NCI-H1930 (cell line): Measurements from ENCODE around the gene URB1.
"Not testable (repeated sequence)": the region's sequence is repeated elsewhere in the genome, so short reads cannot be mapped to it uniquely, and the experiment has no call there.

Experiments used
- DNase-seq, 2 experiments: peaks; one replicate each; lab custom pipeline; 2025; lab: John Stamatoyannopoulos, UW

The URB1 gene

DNA sequence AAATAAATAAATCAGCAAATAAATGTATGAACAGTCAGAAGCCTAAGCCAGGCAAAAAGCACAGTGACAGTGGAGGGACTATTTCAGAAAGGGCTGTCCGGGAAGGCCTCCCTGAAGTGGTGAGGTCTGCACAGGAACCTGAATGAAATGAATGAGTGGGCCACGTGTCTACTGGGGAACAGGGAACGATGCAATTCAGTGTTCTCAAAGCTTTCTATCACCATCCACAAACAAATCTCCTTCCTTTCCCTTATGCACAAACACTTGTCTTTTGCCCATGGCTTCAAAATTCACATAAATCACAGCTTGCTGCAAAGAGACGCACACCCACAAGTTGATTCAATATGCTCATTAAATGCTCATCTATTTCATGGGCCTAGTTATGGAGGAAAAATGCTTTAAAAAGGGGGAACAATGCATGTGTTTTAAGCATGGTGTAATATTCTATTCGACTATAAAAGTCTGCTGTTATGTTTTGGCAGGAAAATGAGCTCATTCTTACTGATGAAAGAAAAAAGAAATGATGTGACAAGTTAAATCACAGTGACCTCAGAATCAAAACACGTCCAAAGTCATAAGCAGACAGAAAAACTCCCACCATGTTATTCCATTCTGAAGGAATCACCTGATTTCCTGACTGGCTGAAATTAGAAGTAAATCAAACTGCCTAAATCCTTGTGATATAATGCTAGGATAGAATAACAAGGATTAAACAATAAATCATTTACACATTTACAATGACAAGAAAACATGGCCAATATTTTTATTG is 21.6 kb downstream of the URB1 start:
- DNase-seq, result no peak

DNA sequence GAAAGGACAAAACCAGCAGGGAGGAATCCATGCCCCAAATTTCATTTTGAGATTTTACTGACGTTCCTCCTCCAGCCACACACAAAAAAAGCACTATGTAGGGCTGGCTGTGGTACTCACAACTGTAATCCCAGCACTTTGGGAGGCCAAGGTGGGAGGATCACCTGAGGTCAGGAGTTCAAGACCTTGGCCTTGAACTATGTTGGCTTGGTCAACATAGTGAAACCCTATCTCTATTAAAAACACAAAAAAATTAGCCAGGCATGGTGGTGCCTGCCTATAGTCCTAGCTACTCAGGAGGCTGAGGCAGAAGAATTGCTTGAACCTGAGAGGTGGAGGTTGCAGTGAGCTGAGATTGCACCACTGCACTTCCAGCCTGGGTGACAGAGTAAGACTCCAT is 23.9 kb downstream of the URB1 start:
- not testable (repeated sequence) for DNase-seq

- no peak for DNase-seq
Measured at GRCh38 chr21:32368386-32368785, 24.4 kb downstream of the URB1 start.

GRCh38 chr21:32367158-32367557 is 25.7 kb downstream of the URB1 start:
- no peak for DNase-seq

DNA sequence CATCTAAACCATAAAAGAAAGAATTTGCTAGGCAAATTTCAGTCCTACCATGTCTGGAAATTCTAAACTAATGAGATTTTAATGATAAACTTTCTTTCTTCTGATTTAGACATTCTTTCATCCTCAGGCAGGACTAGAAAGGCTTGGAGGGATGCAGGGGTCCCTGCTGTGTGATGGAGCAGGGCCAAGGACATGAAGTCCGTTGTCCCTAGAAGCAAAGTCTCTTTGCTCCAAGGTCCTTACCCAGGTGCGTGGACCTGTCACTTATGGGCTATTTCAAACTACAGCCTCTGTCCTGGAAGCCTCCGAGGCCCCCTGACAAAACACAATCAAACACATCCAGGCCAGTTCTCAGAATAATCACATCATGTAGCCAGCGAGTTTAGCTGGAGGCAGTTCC is 26.6 kb downstream of the URB1 start:
- no peak for DNase-seq

DNA sequence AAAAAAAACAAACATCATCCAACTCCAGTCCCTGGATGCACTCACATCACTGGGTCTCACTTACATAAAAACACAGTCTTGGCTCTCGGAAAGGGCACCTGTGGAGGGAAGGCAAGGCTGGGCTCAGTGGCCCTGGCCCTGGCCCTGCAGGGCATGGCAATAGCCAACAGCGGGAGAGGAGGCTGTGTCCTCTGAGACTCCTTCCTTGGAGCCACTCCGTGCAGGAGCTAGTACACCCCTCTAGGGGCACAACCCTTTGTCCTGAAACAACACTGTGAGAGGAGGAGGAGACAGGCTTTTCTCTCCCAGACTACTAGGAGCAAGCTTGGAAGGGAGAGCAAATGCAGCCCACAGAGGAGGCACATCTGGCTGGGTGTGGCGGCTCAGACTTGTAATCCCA is 28.0 kb downstream of the URB1 start:
- no peak for DNase-seq

GRCh38 chr21:32364387-32364786 is 28.4 kb downstream of the URB1 start:
- no peak for DNase-seq

DNA sequence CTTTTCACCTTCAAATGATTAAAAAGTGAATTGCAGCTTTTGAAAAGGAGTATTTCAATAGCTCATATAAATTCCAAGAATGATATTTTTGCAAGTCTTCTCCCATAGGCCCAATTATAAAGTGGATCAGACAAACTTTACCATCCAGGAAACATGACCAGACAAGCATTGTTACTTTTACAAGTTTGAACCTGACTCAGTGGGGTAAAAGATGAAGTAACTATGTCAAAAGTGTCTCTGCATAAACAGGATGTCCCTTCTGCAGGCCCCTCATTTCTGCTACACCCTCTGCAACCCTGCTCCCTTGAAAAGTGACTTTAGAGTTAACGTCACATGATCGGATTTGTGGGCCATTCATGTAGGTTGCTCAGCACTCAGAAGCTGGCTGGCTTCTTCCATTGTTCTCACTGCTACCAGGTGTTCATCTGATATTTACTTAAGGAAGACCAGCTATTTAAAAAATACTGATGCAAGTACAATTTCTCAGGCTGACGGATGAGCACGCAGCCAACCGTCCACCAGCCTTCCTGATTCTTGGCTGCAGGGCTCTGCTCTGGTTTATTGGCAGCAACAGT is 32.3 kb downstream of the URB1 start:
- no peak for DNase-seq

DNA sequence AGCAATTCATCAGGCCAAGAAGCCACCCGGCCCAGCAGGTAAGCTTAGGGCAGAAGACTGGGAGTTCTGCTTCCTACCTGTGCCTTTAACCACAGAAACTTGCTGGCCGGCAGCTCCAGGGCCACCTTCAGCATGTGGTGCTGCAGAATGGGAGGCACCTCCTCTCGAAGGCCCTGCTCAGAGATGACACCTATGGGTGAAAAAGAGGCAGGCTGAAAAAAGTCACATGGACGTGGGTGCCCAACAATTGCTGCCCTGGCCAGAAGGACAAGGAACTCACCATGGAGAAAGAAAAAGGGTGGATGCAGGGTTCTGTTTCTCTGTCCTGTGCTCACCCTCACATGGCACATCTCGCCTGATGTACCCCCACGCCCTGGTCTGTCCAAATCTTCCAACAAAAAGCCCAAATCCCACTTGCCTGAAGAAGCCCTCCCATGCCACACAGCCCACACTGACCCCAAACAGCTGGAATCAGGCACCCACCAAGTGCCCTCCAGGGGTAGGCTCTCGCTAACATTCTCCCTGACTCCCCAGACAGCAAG is 33.0 kb downstream of the URB1 start:
- DNase-seq, result no peak

GRCh38 chr21:32356874-32357395 is 35.9 kb downstream of the URB1 start:
- no peak for DNase-seq

- no peak for DNase-seq
Measured at GRCh38 chr21:32353002-32353711, 39.7 kb downstream of the URB1 start.

GRCh38 chr21:32352526-32352925 is 40.3 kb downstream of the URB1 start:
- no peak for DNase-seq

DNA sequence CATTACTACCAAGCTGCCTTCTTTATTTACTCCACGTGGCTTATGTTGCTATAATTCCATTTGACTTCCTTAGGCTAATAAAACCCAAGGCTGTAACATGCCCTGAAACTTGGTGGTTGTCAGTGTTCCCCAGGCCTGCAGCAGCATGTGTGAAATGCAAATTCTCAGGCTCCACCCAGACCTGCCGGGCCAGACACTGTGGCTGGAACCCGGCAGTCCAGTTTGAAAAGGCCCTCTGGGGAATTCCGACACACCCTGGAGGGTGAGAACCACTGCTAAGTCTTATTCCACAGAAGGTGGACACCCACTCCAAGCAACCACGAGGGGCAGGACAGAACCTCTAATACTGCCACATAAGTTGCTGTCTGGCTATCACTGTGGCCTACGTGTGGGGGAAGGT is 41.4 kb downstream of the URB1 start:
- DNase-seq, result no peak

- DNase-seq, result no peak
Measured at GRCh38 chr21:32350981-32351380, 41.8 kb downstream of the URB1 start.

DNA sequence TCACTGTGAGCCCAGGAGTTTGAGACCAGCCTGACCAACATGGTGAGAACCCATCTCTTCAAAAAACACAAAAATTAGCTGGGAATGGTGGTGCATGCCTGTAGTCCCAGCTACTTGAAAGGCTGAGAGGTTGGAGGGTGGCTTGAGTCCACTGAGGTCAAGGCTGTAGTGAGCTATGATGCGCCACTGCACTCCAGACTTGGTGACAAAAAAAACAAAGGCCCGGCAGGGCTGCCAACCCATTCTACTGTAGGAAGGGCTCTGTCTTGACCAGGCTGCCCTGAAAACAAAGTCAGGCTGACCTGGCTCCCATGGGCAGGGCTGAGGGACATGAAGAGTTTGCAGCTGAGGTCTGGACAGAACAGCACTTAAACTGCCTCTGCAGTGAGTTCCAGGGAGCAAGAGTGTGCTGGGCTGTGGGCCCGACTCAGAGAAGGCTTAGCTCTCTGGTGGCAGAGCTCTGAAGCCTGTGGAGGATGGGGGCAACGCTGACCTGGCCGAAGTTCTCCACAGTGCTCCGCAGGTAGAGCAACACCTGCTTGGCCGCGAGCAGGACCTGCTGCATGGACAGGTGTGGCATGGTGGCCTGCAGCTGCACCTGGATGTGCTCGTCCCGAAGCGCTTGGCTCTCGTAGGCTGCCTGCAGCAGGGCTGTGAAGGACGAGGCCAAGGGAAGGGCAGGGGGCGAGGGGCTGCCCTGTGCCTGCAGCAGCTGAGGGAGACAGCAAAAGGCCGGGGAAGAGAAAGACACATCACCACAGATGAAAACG is 42.4 kb downstream of the URB1 start:
- DNase-seq, result no peak

- DNase-seq, result no peak
Measured at GRCh38 chr21:32349333-32349944, 43.4 kb downstream of the URB1 start.

DNA sequence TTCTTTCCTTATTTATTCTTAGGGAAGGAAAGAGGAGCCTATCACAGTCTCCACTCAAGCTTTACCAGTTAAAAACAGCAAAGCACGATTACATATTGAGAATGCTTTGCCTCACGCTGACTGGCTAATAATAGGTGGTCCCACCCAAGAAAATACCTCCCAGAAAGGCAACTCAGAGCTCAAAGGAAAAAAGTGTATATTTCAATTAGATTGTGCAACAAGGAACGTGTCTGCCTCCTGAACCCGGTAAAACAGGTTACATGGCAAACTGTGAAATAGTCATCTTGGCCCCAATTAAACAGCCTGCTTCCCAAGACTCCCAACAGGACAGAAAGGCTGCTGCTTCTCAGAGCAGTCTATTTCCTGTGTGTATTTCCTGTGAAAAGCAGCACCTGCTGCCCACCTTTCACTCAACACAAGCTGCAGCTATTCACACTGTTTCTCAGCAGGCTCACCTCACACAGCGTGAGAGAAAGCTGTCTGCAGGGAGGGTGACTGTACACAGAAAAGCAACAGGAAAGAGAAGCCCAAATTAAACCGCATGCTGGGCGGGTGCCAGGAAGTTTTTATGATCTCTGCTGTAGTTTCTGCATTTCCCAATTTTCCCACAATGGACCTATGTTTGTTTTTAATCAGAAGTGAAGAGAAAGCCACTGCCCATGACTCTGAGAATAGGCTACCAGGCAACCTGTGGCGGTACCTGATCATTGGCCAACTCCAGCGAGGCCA is 44.0 kb downstream of the URB1 start:
- no peak for DNase-seq

DNA sequence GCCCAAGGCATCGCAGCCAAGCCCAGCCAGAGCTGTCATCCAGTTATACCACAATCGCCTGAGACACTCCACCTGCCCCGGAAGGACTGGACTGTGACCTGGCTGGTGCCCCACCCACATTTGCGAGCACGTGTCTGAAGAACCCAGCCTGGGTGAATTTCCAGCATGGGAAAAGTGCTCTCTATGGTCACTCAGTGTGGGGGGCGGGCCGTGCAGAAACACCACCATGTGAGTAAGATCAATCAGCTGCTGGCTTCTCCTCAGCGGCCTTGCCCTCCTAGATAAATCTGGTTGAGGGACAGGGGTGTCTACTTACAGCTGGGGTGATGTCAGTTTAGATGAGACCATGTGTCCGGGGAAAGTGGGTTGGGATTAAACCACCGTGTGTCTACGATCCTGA is 44.8 kb downstream of the URB1 start:
- DNase-seq, result no peak

GRCh38 chr21:32347351-32347750 is 45.5 kb downstream of the URB1 start:
- DNase-seq, result no peak

DNA sequence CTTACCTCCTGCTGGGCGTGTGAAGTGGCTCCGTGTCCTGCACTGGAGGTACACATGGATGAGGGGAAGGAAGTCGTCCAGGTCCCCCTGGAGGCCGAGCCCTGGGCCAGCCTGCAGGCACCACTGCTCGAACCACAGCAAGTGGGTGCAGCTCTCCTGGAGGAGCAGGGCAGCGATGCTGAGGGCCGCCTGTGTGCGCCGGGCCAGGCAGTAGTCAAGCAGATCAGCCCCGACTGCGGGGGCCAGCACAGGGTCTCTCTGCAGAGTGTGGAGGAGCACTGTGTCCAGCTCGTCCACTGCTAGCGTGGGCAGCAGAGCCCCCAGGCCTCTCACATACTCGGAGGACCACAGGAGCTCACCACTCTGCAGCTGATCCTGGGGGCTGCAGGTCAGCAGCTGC is 45.9 kb downstream of the URB1 start:
- no peak for DNase-seq
